Activated CD4-positive, alpha-beta T cell treated with anti-CD3 and anti-CD28 coated beads, Interleukin-2, amount 10 ng/mL, durations not matched to agents 7 days and 5 days (primary cell): Measurements from ENCODE around the gene PRR15L. TPM values are rescaled to one million over a fixed set of nuclear protein-coding genes. Genes with fewer than 3 reads are reported as not detected.
"Not testable (repeated sequence)": the region's sequence is repeated elsewhere in the genome, so short reads cannot be mapped to it uniquely, and the experiment has no call there.

ENCODE experiments used
- CTCF ChIA-PET: fragments of 350-600 bp; sonication (Branson Sonifier 250); formaldehyde crosslinking; loops from one replicate; lab custom pipeline; 2021; ENCODE audit warnings: antibody characterized with exemption; lab: Charles Lee
- POLR2A ChIA-PET: fragments of 350-600 bp; sonication (Branson Sonifier 250); formaldehyde crosslinking; loops from one replicate; lab custom pipeline; 2021; ENCODE audit warnings: antibody characterized with exemption; lab: Charles Lee
- DNase-seq: peaks from one replicate; pipeline ENCODE4 v3.0.0-alpha.2; 2020
- H3K27ac Mint-ChIP-seq: one replicate; pipeline ENCODE4 v1.8.0; 2021; ENCODE audit warnings: mild to moderate bottlenecking, moderate library complexity, mixed read lengths
- H3K27me3 Mint-ChIP-seq: one replicate; pipeline ENCODE4 v1.8.0; 2021; ENCODE audit warnings: mixed read lengths
- H3K36me3 Mint-ChIP-seq: one replicate; pipeline ENCODE4 v1.8.0; 2021; ENCODE audit warnings: low read depth, mixed read lengths
- H3K4me1 Mint-ChIP-seq: one replicate; pipeline ENCODE4 v1.8.0; 2021; ENCODE audit warnings: mixed read lengths
- H3K4me3 Mint-ChIP-seq: one replicate; pipeline ENCODE4 v1.8.0; 2021; ENCODE audit warnings: mild to moderate bottlenecking, moderate library complexity, mixed read lengths
- H3K9me3 Mint-ChIP-seq: one replicate; pipeline ENCODE4 v1.8.0; 2021; ENCODE audit warnings: mixed read lengths
- total RNA-seq, 2 experiments: library from RNA; stranded (reverse); gene quantifications; one replicate each; pipeline ENCODE4 v1.2.3, GENCODE V29; 2021

Gene PRR15L, protein sequence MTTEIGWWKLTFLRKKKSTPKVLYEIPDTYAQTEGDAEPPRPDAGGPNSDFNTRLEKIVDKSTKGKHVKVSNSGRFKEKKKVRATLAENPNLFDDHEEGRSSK
- total RNA-seq = not detected

DNA sequence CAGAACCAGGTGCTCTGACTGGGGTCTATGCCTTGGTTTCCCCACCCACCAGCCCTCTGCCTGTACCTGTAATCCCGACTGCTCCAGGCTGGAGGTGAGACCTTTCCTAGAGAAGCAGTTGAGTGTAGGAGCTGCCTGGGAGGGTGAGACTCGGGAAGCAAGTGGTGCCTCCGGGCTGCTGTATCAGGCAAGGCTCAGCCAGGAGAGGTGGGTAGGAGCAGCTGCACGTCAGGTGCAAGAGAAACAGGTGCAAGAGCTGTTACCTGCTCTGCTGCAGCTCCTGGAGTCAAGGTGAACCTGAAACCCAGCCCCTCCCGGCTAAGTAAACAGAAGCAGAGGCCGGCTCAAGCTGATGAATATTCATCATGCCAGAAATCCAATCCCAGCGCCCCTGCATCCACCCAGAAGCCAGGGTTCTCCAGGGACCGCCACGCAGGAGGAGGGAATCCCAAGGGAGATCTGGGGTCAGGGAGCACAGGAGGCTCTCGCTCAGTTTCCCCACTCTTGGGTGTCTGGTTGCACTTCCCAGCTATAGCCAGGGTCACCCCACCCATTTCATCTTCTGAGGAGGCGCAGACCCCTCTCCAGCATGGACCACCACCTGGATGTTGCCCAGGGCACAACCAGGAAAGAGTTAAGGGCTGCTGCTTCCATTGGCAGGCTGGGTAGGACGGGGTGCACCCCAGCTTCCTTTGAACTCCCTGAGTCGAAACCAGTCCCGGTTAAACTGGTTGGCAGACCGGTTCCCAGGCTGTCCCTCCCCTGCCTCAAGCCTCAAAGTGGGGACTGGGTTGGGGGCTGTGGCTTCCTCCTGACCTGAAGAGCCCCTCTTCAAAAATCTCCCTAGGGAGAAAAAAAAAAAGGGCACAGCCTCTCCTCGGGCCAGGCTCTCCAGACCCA lies at the start of gene PRR15L:
TSS of gene PRR15L (minus strand) at position 293 of the 900 bp plus-strand sequence. CDS start 4,649 bp downstream, outside the sequence.
- Mint-ChIP-seq H3K36me3 (no peaks in the 10 kb centered on the region), H3K27ac (no peak within 1 kb of the TSS), H3K4me1 (no peaks in the 10 kb centered on the region), H3K27me3 (no peaks in the 10 kb centered on the region), H3K9me3 (no peaks in the 10 kb centered on the region), H3K4me3 (no peak within 1 kb of the TSS)
- ChIA-PET CTCF (interaction anchor here (0.6 to 5.9 kb wide), 7 partner anchors 10 to 1783 kb away, joined by 3 to 33 read pairs (median 4); partner anchors contain the start of gene CDK5RAP3), POLR2A (no interaction called here)
- DNase-seq = no peak

DNA sequence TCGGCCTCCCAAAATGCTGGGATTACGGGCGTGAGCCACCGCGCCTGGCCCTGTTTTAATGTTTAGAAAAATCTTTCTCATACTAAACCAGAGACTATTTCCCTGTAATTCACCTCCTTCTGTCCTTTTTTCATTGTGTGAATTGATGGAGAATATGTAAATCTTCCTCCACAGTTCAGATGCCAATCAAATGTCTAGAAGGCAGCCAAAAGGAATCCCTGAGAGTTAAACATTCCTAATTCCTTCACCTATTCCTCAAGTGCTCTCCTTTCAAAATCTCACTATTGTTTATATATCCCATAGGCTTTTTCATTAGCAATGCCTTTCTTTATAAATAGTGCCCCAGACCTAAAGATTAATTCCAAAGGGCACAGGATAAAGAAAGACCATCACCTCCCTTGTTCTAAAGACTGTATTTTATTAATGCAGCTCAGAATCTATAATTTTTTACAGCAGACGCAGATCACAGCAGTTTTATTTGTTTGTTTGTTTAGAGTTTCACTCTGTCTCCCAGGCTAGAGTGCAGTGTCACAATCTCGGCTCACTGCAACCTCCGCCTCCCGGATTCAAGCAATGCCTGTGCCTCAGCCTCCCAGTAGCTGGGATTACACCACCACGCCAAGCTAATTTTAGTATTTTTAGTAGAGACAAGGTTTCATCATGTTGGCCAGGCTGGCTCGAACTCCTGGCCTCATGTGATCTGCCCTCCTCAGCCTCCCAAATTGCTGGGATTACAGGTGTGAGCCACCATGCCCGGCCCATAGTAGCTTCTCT lies 49.4 kb upstream of the PRR15L start:
- ChIA-PET CTCF (interaction anchor here (0.8 to 1.9 kb wide), 4 partner anchors 14 to 60 kb away, joined by 3 to 9 read pairs (median 3); partner anchors contain the start of gene CDK5RAP3), POLR2A (no interaction called here)
- Mint-ChIP-seq H3K4me1 (peaks cover 20% of the 10 kb centered on the region), H3K4me3 (no peak overlapping the region), H3K27ac (no peak overlapping the region), H3K9me3 (no peaks in the 10 kb centered on the region), H3K27me3 (peaks cover 45% of the 10 kb centered on the region), H3K36me3 (no peaks in the 10 kb centered on the region)
- DNase-seq = no peak

DNA sequence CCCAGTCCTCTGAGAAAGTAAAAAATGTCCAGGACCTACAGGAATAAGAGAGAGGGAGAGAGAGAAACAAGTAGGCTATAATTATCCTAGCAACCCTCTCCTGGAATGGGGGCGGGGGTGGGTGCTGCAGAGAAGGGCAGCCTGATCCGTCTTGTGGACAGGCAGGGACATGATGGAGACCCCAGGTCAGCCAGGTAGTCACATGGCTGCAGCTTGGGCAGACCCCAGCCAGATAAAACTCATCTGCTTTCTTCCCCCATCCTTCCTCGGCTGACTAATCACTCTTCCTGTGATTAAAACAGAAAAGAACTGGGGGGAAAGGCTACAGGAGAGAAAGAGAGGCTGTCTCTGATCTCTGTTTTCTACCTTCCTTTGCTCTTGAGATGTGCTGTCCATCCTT lies 47.3 kb upstream of the PRR15L start:
- H3K9me3 Mint-ChIP-seq = no peaks in the 10 kb centered on the region
- peaks cover 39% of the 10 kb centered on the region for H3K27me3 Mint-ChIP-seq
- no peak overlapping the region for H3K27ac Mint-ChIP-seq
- DNase-seq = no peak
- ChIA-PET POLR2A (no interaction called here), CTCF (interaction anchor here (0.6 to 1.6 kb wide), 4 partner anchors 9 to 34 kb away, joined by 3 to 5 read pairs (median 4); partner anchors contain the start of gene CDK5RAP3)
- H3K4me3 Mint-ChIP-seq = no peak overlapping the region
- H3K36me3 Mint-ChIP-seq = no peaks in the 10 kb centered on the region
- peaks cover 10% of the 10 kb centered on the region for H3K4me1 Mint-ChIP-seq

DNA sequence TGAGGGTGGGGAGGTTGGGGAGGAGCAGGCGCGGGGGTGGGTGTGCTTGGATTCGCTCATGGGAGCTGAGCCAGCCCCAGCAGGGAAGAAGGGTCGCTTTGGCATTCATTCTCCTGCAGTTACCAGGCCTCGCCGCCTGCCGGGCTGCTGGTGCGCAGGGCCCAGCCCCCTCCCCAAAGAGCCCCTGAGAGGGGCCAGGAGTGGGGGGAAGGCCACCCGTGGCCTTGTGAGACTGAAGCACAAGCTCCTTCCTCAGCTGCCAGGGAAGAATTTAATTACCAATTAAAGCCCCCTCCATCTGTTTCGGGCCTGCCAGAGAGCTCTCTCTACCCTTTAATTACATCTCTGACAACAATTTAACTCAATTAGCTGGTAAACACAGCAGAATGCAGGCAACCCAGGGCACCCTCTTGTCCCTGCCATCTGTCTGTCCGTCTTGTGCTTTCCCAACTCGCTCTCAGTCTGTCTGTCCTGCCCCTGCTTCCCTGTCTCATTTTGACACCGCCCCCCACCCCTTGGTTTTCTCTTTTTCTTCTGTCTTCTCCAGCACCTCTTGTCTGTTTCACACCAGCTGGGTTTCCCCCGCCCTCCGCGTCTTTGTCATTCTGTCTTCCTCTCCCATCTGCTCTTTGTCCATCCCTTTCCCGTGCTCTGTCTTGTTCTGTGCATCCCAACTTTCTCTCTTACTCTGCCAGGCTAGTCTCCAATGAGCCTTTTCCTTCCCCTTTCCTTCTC lies 45.9 kb upstream of the PRR15L start:
- ChIA-PET POLR2A (no interaction called here), CTCF (interaction anchor here (1.0 to 1.6 kb wide), 5 partner anchors 10 to 162 kb away, joined by 3 to 5 read pairs (median 4); partner anchors contain the start of genes CDK5RAP3 and SCRN2)
- DNase-seq = no peak
- H3K4me3 Mint-ChIP-seq = no peak overlapping the region
- no peaks in the 10 kb centered on the region for H3K9me3 Mint-ChIP-seq
- no peaks in the 10 kb centered on the region for H3K36me3 Mint-ChIP-seq
- peaks cover 32% of the 10 kb centered on the region for H3K27me3 Mint-ChIP-seq
- H3K27ac Mint-ChIP-seq = no peak overlapping the region
- H3K4me1 Mint-ChIP-seq = peaks cover 10% of the 10 kb centered on the region

DNA sequence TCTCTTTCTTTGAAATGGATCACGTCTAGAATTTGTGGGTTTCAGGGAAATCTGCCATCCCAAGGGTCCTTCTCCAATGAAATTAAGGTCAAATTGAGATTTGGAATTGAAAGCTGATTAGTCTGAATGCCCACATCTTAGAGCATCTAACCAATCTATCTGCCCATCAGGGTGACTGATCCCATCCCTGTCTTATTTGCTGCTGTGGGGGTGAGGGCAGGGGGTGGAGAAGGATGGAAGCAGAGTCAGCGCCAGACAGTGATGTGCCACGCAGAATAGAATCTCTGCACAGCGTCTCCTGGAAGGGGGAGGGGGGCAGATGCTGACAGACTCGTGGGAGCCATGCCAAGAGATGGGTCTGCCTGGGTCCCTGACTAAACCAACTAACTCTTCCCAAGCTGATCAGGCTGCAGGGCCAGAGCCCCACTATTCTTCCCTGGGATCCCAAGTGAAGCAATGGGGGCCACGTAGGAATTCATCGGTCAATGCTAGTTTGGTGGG lies 45.3 kb upstream of the PRR15L start:
- H3K4me3 Mint-ChIP-seq = no peak overlapping the region
- H3K36me3 Mint-ChIP-seq = no peaks in the 10 kb centered on the region
- no peaks in the 10 kb centered on the region for H3K9me3 Mint-ChIP-seq
- no peak for DNase-seq
- peaks cover 10% of the 10 kb centered on the region for H3K4me1 Mint-ChIP-seq
- H3K27ac Mint-ChIP-seq = no peak overlapping the region
- ChIA-PET CTCF (interaction anchor here (0.5 to 1.0 kb wide), 3 partner anchors 9 to 162 kb away, joined by 3 to 4 read pairs (median 3); partner anchors contain the start of gene SCRN2), POLR2A (no interaction called here)
- peaks cover 29% of the 10 kb centered on the region for H3K27me3 Mint-ChIP-seq

DNA sequence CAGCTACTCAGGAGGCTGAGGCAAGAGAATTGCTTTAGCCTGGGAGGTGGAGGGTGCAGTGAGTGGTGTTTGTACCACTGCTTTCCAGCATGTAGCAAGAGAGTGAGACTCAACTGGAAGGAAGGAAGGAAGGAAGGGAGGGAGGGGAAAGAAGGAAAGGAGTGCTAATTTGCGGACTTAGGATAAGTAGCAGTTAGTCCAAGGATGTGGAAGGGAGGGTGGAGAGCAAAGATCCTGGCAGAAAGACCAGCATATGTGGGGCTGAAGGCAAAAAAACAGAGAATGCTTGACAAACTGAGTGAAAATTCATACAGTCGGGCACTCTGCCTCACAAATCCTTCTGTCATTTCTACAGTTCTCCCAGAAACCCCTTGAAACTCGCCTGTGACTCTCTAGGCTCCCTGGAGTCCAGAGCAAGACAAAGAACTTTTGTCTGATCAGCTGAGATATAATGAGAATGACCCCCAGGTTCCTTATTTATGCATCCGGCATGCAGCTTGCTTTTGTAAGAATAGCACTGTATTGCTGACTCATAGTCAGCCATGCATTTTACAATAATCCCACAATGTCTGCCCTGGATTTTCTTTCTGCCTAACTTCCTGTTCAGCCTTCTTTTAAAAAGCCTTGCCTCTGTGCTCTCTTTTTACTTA lies 44.7 kb upstream of the PRR15L start:
- Mint-ChIP-seq H3K27me3 (peaks cover 24% of the 10 kb centered on the region), H3K4me1 (peaks cover 10% of the 10 kb centered on the region), H3K27ac (no peak overlapping the region), H3K4me3 (no peak overlapping the region), H3K9me3 (no peaks in the 10 kb centered on the region), H3K36me3 (no peaks in the 10 kb centered on the region)
- ChIA-PET POLR2A (no interaction called here), CTCF (interaction anchor here (0.5 to 1.6 kb wide), 5 partner anchors 8 to 34 kb away, joined by 3 to 5 read pairs (median 3); partner anchors contain the start of gene CDK5RAP3)
- no peak for DNase-seq

DNA sequence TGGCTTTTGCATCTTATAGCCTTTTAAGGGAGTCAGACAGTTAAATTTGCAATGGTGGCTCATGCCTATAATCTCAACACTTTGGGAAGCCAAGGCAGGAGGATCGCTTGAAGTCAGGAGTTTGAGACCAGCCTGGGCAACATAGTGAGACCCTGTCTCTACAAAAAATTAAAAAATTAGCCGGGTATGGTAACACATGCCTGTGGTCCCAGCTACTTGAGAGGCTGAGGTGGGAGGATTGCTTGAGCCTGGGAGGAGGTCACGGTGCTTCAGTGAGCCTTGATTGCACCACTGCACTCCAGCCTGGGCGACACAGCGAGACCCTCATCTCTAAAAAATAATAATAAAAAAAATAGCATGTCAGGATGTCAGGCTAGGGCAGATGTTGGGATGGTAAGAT lies 44.0 kb upstream of the PRR15L start:
- ChIA-PET CTCF (interaction anchor here (0.6 to 1.6 kb wide), 4 partner anchors 16 to 971 kb away, joined by 3 to 5 read pairs (median 3); partner anchors contain the start of gene CDK5RAP3), POLR2A (interaction anchor here (0.6 kb wide), 1 partner anchor 951 kb away, joined by 15 read pairs; no protein-coding TSS in a partner anchor)
- not testable (repeated sequence) for H3K4me1 Mint-ChIP-seq

DNA sequence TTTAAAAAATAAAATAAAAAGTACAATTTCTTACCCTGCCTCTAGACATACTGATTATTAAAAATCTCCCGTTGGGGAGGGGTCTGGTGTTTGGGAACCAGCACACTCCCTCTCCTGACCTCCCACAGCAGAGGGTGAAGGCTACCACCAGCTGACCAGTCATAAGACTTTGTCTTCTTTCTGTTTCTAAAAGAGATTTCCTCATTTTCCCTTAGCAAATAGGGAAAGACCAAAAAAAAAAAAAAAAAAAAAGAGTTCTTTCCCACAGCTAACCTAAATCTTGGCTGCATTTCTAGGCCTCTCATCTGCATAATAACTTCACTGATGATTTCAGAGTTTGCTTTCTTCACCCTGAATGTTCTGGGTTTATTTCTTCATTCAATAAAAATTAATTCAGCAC lies 43.5 kb upstream of the PRR15L start:
- H3K27me3 Mint-ChIP-seq = peaks cover 16% of the 10 kb centered on the region
- no peaks in the 10 kb centered on the region for H3K36me3 Mint-ChIP-seq
- DNase-seq = no peak
- POLR2A ChIA-PET = interaction anchor here (0.6 kb wide), 1 partner anchor 952 kb away, joined by 15 read pairs; no protein-coding TSS in a partner anchor
- no peak overlapping the region for H3K27ac Mint-ChIP-seq
- peaks cover 10% of the 10 kb centered on the region for H3K4me1 Mint-ChIP-seq
- H3K4me3 Mint-ChIP-seq = no peak overlapping the region
- CTCF ChIA-PET = interaction anchor here (0.6 to 3.1 kb wide), 3 partner anchors 17 to 971 kb away, joined by 3 to 11 read pairs (median 4); partner anchors contain the start of gene CDK5RAP3
- H3K9me3 Mint-ChIP-seq = no peaks in the 10 kb centered on the region

More for the DNA sequence above, 44.0 kb upstream of the PRR15L start:
- not testable (repeated sequence) for H3K27ac Mint-ChIP-seq, H3K36me3 Mint-ChIP-seq, H3K9me3 Mint-ChIP-seq, DNase-seq, H3K4me3 Mint-ChIP-seq
- H3K27me3 Mint-ChIP-seq = peaks cover 18% of the 10 kb centered on the region

DNA sequence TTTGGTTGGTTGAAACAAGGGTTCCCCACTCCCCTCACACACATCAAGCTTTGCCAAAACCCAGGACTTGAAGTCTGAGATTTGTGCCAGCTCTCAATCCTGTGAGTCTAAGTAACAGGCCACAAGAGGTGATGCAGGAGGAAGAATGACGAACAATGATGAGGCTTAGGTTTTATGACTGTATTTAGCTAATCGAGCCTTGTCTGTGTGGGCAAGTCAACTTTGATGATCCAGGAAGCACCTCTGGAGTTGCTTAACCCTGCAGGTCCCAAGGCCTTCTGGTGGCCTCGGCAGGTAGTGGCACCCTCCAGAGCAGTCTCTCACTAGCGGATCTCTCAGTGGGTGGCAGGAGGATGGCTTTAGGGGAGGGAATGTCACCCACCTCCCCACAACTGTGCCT lies 41.9 kb upstream of the PRR15L start:
- no peak for DNase-seq
- POLR2A ChIA-PET = interaction anchor here (1.1 kb wide), 1 partner anchor 12 kb away, joined by 3 read pairs; no protein-coding TSS in a partner anchor

DNA sequence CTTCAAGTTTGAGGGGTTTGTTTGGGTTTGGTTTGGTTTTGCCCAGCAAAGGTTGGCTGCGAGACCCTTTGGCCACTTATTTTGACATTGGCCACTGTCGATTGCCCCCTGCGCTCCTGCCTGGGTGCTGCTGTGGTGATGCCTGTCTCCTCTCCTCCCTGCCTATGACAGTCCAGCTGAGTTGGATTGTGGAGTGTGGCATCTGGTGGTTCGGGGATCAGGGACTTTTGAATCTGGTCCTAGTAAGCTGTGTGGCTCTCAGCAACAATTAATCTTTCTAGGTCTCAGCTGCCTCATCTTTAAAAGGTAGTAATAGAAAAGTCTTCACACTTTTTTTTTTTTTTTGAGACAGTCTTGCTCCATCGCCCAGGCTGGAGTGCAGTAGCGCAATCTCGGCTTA lies 40.4 kb upstream of the PRR15L start:
- POLR2A ChIA-PET = no interaction called here
- CTCF ChIA-PET = interaction anchor here (3.0 to 3.1 kb wide), 2 partner anchors 14 to 27 kb away, joined by 9 to 11 read pairs; partner anchors contain the start of gene CDK5RAP3
- H3K27me3 Mint-ChIP-seq = peaks cover 11% of the 10 kb centered on the region
- no peak overlapping the region for H3K27ac Mint-ChIP-seq
- H3K4me3 Mint-ChIP-seq = no peak overlapping the region
- H3K36me3 Mint-ChIP-seq = no peaks in the 10 kb centered on the region
- no peak for DNase-seq
- H3K4me1 Mint-ChIP-seq = peaks cover 10% of the 10 kb centered on the region
- no peaks in the 10 kb centered on the region for H3K9me3 Mint-ChIP-seq

More for the DNA sequence above, 41.9 kb upstream of the PRR15L start:
- no peaks in the 10 kb centered on the region for H3K9me3 Mint-ChIP-seq
- no peak overlapping the region for H3K4me3 Mint-ChIP-seq
- no peak overlapping the region for H3K27ac Mint-ChIP-seq
- peaks cover 10% of the 10 kb centered on the region for H3K4me1 Mint-ChIP-seq
- no peaks in the 10 kb centered on the region for H3K36me3 Mint-ChIP-seq
- CTCF ChIA-PET = interaction anchor here (0.9 to 3.1 kb wide), 8 partner anchors 12 to 50 kb away, joined by 3 to 11 read pairs (median 4); partner anchors contain the start of gene CDK5RAP3
- H3K27me3 Mint-ChIP-seq = peaks cover 14% of the 10 kb centered on the region

DNA sequence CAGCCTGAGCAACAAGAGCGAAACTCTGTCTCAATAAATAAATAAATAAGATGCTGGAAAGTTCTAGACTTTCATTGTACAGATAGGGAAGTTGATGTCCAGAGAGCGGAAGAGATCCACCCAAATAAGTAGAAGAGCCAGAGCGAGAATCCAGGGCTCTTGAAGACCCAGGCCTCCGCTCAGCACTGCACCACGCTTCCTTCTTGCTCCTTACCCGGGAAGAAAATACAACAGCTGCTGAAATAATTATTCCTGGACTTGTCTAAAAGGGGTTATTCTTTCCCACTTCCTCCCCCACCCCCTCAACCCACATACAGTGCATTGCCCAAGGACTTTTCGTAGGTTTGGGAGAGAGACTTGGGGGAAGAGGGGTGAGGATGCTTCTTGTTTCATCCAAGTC lies 39.9 kb upstream of the PRR15L start:
- POLR2A ChIA-PET = no interaction called here
- Mint-ChIP-seq H3K36me3 (no peaks in the 10 kb centered on the region), H3K9me3 (no peaks in the 10 kb centered on the region), H3K27me3 (peaks cover 10% of the 10 kb centered on the region), H3K4me1 (peaks cover 5% of the 10 kb centered on the region), H3K4me3 (no peak overlapping the region), H3K27ac (no peak overlapping the region)
- CTCF ChIA-PET = interaction anchor here (1.1 to 3.0 kb wide), 2 partner anchors 14 to 27 kb away, joined by 4 to 9 read pairs; partner anchors contain the start of gene CDK5RAP3
- no peak for DNase-seq
